GM10248 (cell line): Measurements from ENCODE around the gene MYOG.

Source experiments
- CTCF ChIA-PET: fragments of 300-600 bp; sonication (Branson Sonifier 250); formaldehyde crosslinking; extraction: SDS; loops from one replicate; lab custom pipeline; 2021; ENCODE audit warnings: antibody characterized with exemption; lab: Yijun Ruan, JAX
- POLR2A ChIA-PET: fragments of 350-650 bp; sonication (Branson Sonifier 250); formaldehyde crosslinking; extraction: SDS; loops from one replicate; lab custom pipeline; 2020; ENCODE audit warnings: antibody characterized with exemption; lab: Yijun Ruan, JAX
- DNase-seq: peaks from one replicate; pipeline ENCODE4 v3.0.0; 2012; ENCODE audit errors: extremely low spot score
- CTCF ChIP-seq: IDR thresholded peaks from 2 replicates; pipeline ENCODE4 v1.5.1; 2012; ENCODE audit warnings: mild to moderate bottlenecking, low read depth; ENCODE audit errors: extremely low read depth, missing control alignments, control extremely low read depth

Gene MYOG

GRCh38 chr1:203034422-203035110 lies 51.2 kb downstream of the MYOG start:
- ChIA-PET POLR2A (interaction anchor here (0.6 kb wide), 1 partner anchor 38 kb away, joined by 4 read pairs; no protein-coding TSS in a partner anchor), CTCF (interaction anchor here (0.9 to 10.0 kb wide), 13 partner anchors 8 to 571 kb away, joined by 3 to 174 read pairs (median 4); no protein-coding TSS in a partner anchor)
- no peak for TF ChIP-seq CTCF
- no peak for DNase-seq

DNA sequence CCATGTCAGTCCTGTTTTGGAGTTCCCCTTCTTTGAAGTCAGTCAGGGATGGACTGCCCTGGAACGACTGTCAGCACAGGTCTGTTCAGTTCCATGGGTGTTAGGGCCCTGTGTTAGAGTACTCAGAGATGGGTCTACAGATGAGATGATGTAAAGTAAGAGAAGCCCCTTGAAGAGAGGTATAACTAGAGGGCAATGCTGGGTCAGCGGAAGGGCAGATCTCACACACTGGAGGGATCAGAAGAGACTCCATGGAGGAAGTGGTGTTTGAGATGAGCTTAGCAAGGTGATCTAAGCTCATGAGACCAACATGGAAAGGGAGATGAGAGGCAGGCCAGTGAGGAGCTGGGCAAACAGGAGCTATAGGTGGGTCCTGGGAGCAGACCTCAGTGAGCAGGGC lies 51.9 kb downstream of the MYOG start:
- ChIA-PET POLR2A (no interaction called here), CTCF (interaction anchor here (0.8 to 10.0 kb wide), 14 partner anchors 9 to 570 kb away, joined by 3 to 174 read pairs (median 4); no protein-coding TSS in a partner anchor)
- no peak for TF ChIP-seq CTCF
- DNase-seq = no peak

DNA sequence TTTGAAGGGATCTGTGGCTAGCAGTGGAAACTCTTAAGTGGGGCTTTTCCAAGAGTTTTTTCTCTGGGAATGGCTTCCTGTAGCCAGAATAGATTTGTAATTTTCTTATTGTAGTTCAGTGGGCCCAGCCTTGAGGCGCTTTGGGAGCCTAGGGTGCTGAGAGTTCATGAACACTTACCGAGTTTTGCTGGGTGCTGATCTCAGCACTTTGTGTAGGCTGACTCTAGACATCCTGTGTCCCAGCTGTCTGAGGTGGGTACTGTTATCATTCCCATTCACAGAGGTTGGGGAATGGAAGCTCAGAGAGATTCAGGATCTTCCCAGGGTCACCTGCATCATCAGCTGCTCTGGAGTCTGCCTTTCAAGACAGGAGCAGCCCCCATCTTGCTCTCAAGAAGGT lies 52.5 kb downstream of the MYOG start:
- no peak for TF ChIP-seq CTCF
- no peak for DNase-seq
- POLR2A ChIA-PET = no interaction called here
- CTCF ChIA-PET = interaction anchor here (0.8 to 10.0 kb wide), 7 partner anchors 34 to 569 kb away, joined by 3 to 174 read pairs (median 8); no protein-coding TSS in a partner anchor
